HFFc6 (cell line): Measurements from ENCODE around the gene CTBP1. TPM values are rescaled to one million over a fixed set of nuclear protein-coding genes. Genes with fewer than 3 reads are reported as not detected.

Source experiments
- DNase-seq: peaks from one replicate; pipeline ENCODE4 v3.0.0-alpha.2; 2018
- H3K27ac Mint-ChIP-seq: 2 replicates; pipeline ENCODE4 v1.8.0; 2020; ENCODE audit warnings: mild to moderate bottlenecking, mixed read lengths
- H3K27me3 Mint-ChIP-seq: 2 replicates; pipeline ENCODE4 v1.8.0; 2021; ENCODE audit warnings: mild to moderate bottlenecking, moderate library complexity, mixed read lengths; ENCODE audit not compliant: insufficient read depth
- H3K36me3 Mint-ChIP-seq: 2 replicates; pipeline ENCODE4 v1.8.0; 2021; ENCODE audit warnings: low read depth, mixed read lengths
- H3K4me1 Mint-ChIP-seq: 2 replicates; pipeline ENCODE4 v1.8.0; 2020; ENCODE audit warnings: low read depth, mixed read lengths
- H3K4me3 Mint-ChIP-seq: 2 replicates; pipeline ENCODE4 v1.8.0; 2020; ENCODE audit warnings: mild to moderate bottlenecking, moderate library complexity, mixed read lengths
- H3K9me3 Mint-ChIP-seq: 2 replicates; pipeline ENCODE4 v1.8.0; 2020; ENCODE audit warnings: mild to moderate bottlenecking, mixed read lengths
- CTCF ChIP-seq: fragments of 200-600 bp; sonication (generic); IDR thresholded peaks from 2 replicates; pipeline ENCODE4 v1.5.0; 2021; ENCODE audit warnings: antibody characterized with exemption, mild to moderate bottlenecking
- total RNA-seq, 6 experiments: library from RNA; stranded (reverse); fragmentation: NEBNext Ultra II Directional; extraction: Animal tissue kit (Norgen Biotek cat#: 25700); gene quantifications; 2 replicates in 1 of 6; 3 replicates in 5 of 6; pipeline ENCODE4 v1.2.3, GENCODE V29; 2021

The CTBP1 gene
- total RNA-seq, 6 experiments from 2014 or later, result 109 to 126 (median 114) TPM

DNA sequence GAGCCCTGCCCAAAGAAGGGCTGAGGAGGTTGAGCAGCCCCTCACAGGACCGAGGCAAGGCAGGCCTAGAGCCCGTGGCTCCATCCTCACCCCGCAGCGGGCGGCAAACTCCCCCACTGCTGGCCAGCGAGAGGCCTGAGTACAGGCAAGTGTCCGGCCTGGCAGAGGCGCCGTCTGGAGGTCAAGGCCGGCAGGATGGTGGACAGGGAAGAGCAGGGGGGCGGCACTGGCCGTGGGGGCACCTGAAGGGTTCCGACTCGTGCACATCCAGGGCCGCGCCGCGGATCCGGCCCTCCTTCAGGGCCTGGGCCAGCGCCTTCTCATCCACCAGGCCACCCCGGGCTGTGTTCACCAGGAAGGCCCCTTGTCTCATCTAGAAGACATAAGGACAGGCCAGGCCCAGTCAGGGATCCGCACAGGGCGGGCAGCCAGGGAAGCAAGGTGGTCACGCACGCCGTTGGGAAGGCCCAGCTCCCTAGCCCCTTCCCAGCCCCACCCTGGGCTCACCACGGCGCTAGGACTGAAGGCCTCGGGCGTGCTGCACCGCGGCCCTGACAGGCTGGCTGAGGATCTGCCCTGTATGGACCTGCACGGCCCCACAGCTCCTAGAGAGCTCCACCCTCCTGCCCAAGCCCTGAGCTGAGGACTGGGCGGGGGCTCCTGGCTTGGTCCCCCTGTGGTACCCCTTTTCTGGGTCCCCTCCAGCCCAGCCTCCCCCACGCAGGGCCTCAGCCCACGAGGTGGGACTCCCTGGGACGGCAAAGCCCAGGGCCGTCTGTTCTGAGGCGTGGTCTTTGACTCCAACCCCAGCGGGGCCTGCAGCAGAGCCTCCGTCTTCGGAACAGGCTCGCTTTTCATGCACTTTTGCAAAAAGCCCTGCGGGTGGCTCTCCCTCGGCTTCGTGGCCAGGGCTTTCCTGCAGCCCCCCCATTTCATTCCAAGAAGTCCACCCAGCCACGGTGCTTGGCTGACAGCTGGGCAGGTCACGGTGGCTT, 34.5 kb downstream of the CTBP1 start:
- Mint-ChIP-seq H3K36me3 (peaks cover 23% of the 10 kb centered on the region), H3K4me1 (no peaks in the 10 kb centered on the region), H3K27me3 (no peaks in the 10 kb centered on the region; the same call in 1 of the 2 replicates), H3K9me3 (no peaks in the 10 kb centered on the region), H3K4me3 (no peak overlapping the region), H3K27ac (no peak overlapping the region)
- no peak for TF ChIP-seq CTCF
- no peak for DNase-seq

GRCh38 chr4:1213336-1213995, 35.5 kb downstream of the CTBP1 start:
- no peak for TF ChIP-seq CTCF
- Mint-ChIP-seq H3K27ac (no peak overlapping the region), H3K9me3 (no peaks in the 10 kb centered on the region), H3K27me3 (peaks cover 5% of the 10 kb centered on the region; the same call in 1 of the 2 replicates), H3K36me3 (peaks cover 16% of the 10 kb centered on the region), H3K4me3 (no peak overlapping the region), H3K4me1 (peaks cover 5% of the 10 kb centered on the region; the same call in 1 of the 2 replicates)
- no peak for DNase-seq

- Mint-ChIP-seq H3K4me1 (peaks cover 5% of the 10 kb centered on the region; the same call in 1 of the 2 replicates), H3K27me3 (peaks cover 5% of the 10 kb centered on the region; the same call in 1 of the 2 replicates), H3K4me3 (no peak overlapping the region), H3K36me3 (peaks cover 9% of the 10 kb centered on the region; the same call in 1 of the 2 replicates), H3K9me3 (no peaks in the 10 kb centered on the region), H3K27ac (no peak overlapping the region)
- no peak for TF ChIP-seq CTCF
- no peak for DNase-seq
Observed at GRCh38 chr4:1212546-1213335, 36.2 kb downstream of the CTBP1 start.

DNA sequence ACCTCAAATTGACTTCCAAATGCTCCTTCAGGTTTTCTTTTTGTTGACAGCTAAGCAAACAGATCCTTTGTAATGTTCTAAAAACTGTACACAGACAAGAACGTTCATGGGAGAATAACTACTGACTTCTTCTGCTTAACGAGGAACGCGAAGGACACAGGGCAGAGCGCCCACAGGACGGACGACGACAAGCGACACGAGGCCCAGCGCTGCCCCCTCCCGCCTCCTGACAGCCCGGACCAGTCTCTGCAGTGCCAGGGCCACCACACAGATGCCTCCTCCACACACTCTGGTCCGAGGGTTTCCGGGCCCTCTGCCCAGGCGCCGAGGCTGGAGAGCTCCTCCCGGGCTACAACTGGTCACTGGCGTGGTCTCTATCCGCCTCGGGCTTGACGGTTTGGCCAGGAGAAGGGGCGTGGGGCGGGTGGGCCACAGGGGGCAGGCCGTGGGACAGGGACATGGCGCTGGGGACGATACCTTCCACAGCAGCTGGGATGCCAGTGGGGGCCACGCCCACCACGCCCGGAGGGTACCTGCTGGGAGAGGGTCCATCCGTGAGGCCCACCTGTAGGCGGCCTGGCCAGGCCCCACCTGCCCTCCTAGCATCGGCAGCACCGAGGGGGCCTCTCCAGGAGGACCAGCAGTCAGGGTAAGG, 36.9 kb downstream of the CTBP1 start:
- Mint-ChIP-seq H3K36me3 (peaks cover 7% of the 10 kb centered on the region; the same call in 1 of the 2 replicates), H3K9me3 (no peaks in the 10 kb centered on the region), H3K27ac (no peak overlapping the region), H3K27me3 (peaks cover 5% of the 10 kb centered on the region; the same call in 1 of the 2 replicates), H3K4me3 (no peak overlapping the region), H3K4me1 (peaks cover 5% of the 10 kb centered on the region; the same call in 1 of the 2 replicates)
- no peak for TF ChIP-seq CTCF
- DNase-seq, result no peak
